K562 (cell line): ENCODE data around the gene FANCC. TPM values are rescaled to one million over a fixed set of nuclear protein-coding genes. Genes with fewer than 3 reads are reported as not detected.

Source experiments
- REST ChIP-seq, 2 experiments: fragments of 450-650 bp; formaldehyde crosslinking in 1 of 2; IDR thresholded peaks; 2 replicates each; pipeline versions ENCODE4 v1.4.0 to v1.6.1; 2014 to 2020; ENCODE audit warnings: mild to moderate bottlenecking in 2 of 2, borderline replicate concordance in 1 of 2, low read depth in 1 of 2
- TOE1 ChIP-seq, 2 experiments: fragments of 450-650 bp in 1 of 2; sonication (generic) in 1 of 2; formaldehyde crosslinking in 1 of 2; IDR thresholded peaks; 2 replicates each; pipeline versions ENCODE4 v1.7.1 to v1.8.0; 2016 to 2022; ENCODE audit warnings: borderline replicate concordance in 2 of 2, mild to moderate bottlenecking in 2 of 2, antibody characterized with exemption in 1 of 2, inconsistent platforms in 1 of 2, low read depth in 1 of 2, missing genetic modification reagents in 1 of 2, moderate library complexity in 1 of 2
- polyA plus RNA-seq, 8 experiments: library from polyadenylated mRNA; depleted of rRNA in 4 of 8; stranded (reverse) in 5 of 8; unstranded in 3 of 8; fragments of >200 nt; fragmentation: Nextera tagmentation in 2 of 8; fragmentation: Illumina TruSeq in 1 of 8; extraction: Ambion mirVana in 2 of 8; extraction: Trizol in 1 of 8; gene quantifications; 2 replicates each; pipeline versions ENCODE4 v1.2.1 to v1.2.3, GENCODE V29; 2011 to 2014; ENCODE audit warnings: inconsistent platforms in 1 of 8, missing spikeins in 1 of 8
- total RNA-seq, 7 experiments: library from RNA; depleted of rRNA in 6 of 7; stranded (reverse); fragments of >200 nt in 6 of 7; fragmentation: Illumina TruSeq in 2 of 7; extraction: Trizol in 2 of 7; gene quantifications; 2 replicates each; pipeline versions ENCODE4 v1.2.1 to v1.2.3, GENCODE V29; 2011 to 2021; ENCODE audit warnings: low replicate concordance in 1 of 7

Gene FANCC
- total and polyA plus RNA-seq, 9 of the 15 experiments (the other 6 are each of a cell fraction or from before 2014, with no cell fraction given) = 4.6 to 18.4 (median 14.2) TPM

- TF ChIP-seq REST (IDR thresholded peaks at IDR 0.05; ENCODE audit: borderline replicate concordance) = no peak
- no peak for TF ChIP-seq REST (CRISPR knock-in tag; IDR thresholded peaks at IDR 0.05; ENCODE audit: low read depth)
- no peak for TF ChIP-seq TOE1 (IDR thresholded peaks at IDR 0.05; ENCODE audit: borderline replicate concordance)
- no peak for TF ChIP-seq TOE1 (CRISPR knock-in tag; IDR thresholded peaks at IDR 0.05; ENCODE audit: borderline replicate concordance, low read depth)
- TF ChIP-seq, all 486 proteins: peak for 0
Observed at GRCh38 chr9:95230046-95230445, 87.5 kb downstream of the FANCC start (continued).
